ENCODE results near the gene SMC5.
"Not testable (repeated sequence)": the region's sequence is repeated elsewhere in the genome, so short reads cannot be mapped to it uniquely, and the experiment has no call there.

The SMC5 gene

DNA sequence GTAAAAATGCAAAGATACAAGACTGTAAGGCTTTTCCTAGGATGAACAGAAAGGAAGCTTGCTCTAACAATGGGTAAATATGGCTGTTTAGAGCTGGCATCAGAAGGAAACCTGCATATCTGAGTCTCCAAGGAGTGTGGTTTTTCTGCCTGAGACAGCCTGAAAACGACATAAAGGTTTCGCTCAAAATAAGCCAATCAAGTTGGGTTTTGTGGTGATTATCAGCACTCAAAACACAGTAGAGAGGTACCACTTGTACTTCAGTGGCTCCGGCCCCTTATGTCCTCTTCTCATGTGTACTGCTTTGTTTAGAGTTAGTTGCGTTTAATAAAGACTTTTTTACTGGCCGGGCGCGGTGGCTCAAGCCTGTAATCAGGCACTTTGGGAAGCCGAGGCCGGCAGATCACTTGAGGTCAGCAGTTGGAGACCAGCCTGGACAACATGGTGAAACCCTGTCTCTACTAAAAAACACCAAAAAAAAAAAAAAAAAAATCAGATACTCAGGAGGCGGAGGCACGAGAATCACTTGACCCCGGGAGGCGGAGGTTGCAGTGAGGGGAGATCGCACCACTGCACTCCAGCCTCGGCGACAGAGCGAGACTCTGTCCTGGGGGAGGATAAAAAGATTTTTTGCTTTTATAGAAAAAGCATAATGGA lies 116.3 kb downstream of the SMC5 start:
- DNase-seq = no peak

DNA sequence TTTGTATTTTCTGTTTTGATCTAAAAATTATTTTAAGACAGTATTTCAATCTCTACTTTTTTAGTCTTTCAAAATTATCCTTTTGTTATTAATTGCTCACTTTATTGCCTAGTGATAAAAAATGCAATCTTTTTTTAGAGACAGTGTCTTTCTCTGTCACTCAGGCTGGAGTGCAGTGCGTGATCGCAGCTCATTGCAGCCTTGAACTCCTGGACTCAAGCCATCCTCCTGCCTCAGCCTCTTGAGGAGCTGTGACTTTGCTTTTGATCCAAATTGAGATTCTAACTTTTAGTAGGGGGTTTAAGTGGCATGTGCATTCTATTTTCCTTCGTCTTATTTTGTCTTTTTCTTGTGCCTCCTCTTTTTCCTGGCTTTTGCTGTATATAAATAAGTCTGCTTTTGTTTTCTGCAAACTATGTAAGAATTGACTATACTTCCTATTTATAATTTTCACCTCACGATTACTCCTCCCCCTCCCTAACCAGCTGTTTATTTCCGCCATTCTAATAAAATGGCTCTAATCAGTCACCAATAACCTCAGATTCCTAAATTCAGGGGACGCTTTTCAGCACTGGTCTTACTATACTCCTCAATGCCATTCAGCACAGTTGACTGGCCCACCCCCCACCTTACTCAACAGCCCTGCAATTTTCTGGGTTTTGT lies 123.4 kb downstream of the SMC5 start:
- DNase-seq = no peak

DNA sequence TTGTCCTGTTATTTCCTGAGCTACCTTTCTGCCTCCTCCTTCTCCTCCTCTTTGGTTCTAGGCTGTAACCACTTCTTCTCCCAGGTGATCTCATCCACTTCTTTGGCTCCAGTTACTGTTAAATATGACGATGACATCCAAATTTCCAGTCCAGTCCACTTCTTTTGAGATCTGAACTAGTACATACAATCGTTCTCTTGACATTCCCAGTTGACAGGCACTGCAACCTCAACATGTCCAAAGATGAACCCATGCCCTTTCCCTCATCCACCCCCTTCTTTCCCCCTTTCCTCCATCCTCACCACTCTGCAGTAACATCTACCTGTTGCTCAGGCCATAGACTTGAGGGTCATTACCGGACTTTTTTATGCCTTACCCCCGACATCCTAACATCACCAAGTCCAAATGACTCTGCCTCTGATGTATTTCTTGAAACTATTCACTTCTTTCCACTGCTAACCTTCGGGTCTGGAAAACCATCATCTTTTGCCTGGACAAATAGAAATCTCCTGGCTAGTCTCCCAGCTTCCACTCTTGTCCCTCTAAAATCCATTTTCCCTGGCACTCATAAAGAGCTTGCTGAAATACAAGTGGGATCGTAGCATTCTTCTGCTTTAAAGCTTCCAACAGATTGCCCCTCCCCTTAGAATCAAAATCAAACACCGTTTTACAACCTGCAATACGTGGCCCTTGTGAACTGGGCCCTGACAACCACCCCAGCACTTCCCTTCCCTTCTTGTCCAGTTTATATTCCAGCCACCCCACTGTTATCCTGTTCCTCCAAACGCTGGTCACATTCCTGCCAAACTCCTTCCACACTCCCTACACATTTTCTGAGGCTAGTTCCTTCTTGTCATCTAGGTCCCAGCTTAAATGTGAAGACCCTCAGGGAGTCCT lies 124.2 kb downstream of the SMC5 start:
- DNase-seq = no peak

DNA sequence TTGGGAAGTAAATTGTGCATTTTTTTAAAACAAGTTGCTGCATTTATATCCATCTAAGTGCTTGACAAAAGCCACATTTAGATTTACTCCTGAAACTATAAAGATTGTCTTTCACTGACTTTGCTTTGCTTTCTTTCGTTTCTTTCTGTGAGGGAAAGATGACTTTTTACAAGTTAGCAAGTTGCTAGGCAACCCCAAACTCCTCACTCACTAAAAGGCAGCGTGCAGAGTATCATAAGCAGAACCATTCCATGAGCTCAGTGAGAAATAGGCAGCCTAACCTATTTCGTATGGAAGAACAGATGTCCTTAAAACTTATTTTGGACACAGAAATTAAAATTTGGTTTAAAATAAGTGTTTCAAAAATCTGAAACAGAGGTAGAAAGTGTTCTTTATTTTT lies 126.6 kb downstream of the SMC5 start:
- no peak for DNase-seq

DNA sequence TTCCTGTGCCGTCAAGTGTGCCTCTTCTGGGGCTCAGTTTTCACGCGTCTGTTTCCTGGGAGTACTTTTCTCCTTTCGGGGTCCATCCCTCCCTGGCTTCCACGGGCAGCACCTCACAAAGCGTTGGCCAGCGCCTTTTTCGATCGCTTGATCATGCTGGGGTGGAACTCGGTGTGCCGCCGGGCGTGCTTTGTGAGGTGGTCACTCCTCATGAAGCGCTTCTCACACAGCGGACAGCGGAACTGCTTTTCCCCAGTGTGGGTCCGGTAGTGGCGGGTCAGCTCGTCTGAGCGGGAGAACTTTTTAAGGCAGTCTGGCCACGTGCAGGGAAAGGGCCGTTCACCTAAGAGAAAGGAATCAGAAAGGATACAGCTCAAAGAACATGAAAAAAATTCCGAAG lies 128.9 kb downstream of the SMC5 start:
- no peak for DNase-seq

DNA sequence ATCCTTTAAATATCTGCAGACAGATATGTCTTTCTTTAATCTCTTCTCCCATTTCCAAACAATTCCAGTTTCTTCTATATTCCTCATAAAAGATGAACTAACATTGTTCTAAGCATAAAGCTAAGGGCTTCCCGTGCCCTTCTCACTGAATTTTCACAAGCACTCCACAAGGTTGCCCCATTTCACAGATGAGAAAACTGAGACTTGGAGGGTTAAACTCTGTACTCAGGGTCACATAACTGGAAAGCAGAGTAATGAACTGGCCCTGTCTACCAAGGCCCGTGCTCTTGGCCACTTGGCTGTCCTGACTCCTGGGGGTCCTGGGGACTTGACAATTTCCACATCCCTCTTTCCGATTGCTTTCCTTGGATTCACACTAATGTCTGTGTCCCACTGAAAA lies 130.4 kb downstream of the SMC5 start:
- DNase-seq = no peak

DNA sequence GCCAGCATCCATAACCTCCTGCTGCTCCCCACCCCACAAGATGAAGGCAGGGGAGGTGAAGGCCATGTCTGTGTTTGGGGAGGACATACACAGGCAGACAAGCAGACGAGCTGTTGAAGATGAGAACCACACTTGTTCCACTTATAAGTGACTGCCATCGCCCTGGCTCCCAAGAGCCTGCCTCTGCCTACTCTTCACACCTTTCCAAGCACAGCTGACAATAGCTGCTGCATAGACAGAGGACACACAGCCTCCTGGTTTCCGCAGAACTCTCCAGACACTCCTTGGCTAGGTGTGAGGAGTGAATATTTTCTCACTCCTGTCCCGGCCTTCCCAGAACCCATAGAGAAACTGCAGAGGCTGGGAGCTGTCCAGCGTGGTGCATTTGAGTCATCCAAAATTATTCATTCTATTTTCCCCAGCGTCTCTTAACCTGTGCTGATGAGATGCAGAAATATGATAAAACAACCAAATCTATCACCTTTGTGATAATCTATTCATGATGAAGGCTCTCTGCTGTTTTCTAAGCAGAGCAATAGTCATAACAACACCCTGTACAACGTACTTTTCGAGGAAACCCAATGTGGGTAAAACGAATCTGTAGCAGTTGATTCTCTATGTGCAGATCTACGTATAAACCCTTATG lies 131.0 kb downstream of the SMC5 start:
- no peak for DNase-seq

DNA sequence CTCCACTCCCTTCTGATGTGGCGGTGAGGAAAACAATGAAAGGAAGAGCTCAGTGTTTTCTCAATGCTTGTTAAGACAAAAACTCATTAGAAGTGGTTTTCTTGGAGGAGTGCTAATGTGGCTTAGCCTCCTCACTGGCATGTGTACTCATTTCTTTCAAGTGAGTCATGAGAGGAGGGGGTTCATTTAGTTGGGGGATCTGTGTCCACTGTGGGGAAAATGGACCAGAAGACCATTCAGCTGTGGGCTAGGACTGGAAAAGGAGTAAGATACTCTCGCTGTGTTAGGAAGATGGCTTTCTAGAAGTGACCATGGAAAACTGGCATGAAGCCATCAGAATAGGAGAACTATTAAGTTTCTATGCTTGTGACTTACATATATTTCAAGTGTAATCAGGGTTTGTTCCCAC lies 132.2 kb downstream of the SMC5 start:
- no peak for DNase-seq

DNA sequence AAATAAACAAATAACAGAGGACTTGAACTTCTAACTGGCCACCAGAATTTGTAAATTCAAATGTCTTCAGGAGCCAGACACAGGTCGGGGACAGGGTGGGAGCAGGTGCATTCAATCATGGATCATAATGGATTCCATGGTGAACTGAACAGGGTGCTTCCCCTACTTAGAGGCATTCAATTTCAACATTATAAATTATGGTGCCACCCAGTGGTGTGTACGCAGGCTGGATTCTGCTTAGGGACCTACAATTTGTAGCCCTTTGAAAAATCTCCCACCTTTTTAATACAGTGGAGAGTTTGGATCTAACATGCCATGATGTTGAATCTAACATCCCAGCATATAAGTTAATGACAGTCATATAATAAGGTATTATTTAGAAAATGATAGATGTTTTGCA lies 133.4 kb downstream of the SMC5 start:
- DNase-seq = no peak

DNA sequence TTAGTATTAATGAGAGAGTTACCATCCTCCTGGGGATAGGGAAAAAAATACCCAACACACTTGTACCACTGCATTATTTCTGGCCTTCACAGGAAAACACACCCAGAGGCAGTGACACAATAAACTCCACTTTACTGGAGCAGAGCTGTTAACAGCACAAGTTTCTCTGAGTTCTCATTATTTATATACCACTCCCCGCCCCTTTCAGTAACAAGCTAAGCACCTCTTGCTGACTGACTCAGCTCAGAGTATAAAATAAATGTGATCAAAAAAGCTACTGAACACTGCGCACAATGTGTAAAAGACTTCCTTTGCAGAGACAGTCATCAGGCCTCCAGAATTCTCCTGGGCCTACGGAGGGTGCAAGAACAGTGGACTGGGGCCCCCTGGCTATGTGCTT lies 134.1 kb downstream of the SMC5 start:
- no peak for DNase-seq

DNA sequence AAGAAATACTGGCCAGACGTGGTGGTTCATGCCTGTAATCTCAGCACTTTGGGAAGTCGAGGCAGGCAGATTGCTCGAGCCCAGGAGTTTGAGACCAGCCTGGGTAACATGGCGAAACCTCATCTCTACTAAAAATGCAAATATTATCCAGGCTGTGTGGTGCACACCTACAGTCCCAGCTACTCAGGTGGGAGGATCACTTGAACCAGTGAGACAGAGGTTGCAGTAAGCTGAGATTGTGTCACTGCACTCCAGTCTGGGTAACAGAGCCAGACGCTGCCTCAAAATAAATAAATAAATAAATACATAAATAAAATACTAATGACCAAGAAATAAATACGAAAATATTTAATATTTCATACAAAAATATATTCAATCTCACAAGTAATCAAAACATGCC lies 136.9 kb downstream of the SMC5 start:
- DNase-seq = no peak

DNA sequence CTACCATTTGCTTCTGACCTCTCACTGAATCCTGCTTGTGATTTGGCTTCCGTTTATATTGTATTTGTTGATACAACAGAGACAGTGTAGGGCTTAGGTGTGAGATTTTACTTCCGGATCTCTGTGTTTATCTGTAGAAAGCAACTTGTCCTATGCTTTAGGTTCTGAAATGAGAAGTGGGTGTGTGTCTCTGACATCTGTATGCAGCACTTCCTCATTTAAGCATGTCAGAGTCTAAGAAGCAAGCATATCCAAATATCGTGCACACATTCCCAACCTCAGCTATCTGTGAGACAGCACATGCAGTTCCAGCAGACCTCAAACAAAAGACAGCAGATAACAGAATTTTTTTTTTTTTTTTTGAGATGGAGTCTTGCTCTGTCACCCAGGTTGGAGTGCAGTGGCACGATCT lies 139.4 kb downstream of the SMC5 start:
- no peak for DNase-seq

DNA sequence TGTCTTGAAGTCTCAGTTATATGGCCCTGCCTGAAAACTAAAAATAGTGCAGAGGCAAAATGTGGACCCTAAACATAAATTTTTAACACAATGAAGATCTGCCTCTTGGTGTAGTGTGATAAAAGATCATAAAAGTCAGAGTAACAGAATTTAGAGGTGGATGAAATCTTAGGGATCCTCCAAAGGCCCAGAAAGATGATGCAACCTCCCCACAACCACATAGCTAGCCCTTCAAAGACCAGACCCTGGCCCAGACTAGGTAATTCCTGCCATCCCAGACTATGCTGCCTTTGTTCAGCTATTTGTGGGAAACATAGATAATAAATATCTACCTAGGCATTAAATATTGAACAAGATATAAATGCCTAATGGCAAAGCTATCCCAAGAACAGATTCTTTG lies 140.4 kb downstream of the SMC5 start:
- DNase-seq = no peak

DNA sequence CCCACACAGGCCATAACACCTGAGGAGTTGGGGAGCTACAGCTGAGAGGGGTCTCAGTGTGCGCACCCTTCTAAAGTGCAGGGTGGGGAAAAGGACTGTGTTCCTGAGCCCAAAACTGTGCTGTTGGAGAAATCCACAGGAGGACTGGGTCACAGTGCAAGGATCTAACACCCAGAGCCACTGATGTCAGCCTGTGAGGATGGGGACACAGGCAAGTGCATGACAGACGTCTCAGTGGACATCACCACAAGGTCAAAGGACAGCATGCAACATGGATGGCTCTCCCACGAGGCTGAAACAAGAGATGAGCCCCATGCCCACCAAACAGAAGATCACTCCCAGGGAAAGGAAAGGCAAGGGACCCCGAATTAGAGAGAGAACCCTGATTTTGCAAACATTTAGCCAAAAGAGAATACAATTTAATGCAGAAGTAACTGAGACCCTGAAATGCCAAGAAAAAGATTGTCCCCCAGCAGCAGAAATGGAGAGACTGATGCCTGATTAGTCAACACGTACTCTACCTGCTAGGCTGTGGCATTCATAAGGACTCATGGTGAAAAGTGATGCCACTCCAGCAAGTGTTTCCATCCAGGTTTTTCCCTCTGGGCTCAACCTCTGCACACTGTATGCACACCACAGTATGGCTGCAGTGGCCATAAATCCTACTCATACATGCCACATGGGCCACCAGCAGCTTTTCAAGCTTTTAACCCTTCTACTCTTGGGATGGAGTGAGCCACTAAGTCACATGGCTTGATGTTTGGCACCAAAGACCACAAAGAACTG lies 141.5 kb downstream of the SMC5 start:
- DNase-seq = no peak

DNA sequence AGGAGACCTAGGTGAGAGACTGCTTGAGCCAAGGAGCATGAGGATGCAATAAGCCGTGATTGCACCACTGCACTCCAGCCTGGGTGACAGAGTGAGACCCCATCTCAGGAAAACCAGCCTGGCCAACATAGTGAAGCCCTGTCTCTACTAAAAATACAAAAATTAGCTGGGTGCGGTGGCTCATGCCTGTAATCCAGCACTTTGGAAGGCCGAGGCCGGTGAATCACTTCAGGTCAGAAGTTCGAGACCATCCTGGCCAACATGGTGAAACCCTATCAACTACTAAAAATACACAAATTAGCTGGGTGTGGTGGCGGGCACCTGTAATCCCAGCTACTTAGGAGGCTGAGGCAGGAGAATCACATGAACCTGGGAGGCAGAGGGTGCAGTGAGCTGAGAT lies 142.5 kb downstream of the SMC5 start:
- DNase-seq = not testable (repeated sequence)

DNA sequence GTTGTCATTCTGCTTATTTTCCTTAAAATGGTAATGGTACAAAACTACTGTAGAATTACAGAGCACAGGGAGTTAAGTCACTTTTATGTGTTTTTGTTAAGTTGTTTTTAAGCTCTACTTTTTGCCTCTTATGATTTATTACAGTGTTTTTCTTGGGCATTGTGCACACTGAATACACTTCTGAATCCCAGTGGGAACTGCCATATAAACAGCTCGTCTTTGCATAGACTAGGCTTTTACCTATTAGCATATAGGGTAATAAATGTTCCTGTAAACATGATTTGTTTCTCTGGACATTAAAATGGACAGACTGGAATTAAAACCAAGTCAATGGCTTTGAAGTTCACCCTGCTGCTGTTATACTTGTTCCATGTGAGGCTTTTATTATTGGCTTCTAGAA lies 143.4 kb downstream of the SMC5 start:
- DNase-seq = no peak

DNA sequence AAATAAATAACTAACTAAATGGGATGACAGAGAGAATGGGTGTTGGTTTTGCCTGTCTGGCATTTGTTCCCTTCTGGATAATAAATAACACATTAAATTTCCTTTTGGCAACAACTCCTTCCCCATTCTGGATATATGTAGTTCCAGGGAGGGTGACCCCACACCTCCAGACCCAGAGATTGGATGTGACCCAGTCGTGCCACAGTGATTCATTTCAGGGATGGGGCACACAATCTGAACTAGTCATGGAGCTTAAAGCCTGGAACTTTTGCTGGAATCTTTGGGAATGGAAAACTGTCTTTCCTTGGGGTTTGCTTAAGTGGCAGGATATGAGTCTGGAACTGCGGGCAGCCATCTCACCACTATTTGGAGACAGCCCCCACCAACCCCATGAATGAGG lies 144.4 kb downstream of the SMC5 start:
- no peak for DNase-seq

DNA sequence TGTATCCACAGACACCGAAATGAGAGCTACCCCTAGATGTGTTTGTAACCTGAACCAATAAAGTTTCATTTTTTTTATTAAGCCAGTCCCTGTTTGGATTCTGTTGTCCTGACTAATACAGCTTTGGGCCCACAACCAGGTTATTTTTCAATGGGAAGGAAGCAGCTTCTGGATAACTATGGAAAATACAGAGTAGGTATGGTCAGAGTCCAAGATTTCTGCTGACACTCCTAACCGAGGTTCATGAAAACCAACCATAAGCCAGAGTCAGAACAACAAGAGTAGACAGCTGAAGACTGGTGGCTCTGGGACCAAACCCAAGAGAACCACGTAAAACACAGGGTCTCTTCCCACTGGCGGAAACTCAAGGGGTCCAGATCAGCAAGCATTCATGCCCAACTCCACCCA lies 144.8 kb downstream of the SMC5 start:
- no peak for DNase-seq

DNA sequence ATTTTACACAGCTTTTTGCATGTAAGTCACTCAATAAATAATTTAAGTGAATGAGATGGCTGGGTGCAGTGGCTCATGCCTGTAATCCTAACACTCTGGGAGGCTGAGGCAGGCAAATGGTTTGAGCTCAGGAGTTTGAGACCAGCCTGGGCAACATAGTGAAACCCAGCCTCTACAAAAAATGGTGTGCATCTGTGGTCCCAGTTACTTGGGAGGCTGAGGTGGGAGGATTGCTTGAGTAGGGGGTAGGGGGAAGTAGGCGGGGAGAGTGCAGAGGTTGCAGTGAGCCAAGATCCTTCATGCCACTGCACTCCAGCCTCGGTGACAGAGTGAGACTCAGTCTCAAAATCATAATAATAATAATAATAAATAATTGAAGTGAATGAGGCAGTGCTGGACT lies 145.5 kb downstream of the SMC5 start:
- DNase-seq = no peak

Data from T-helper 9 cell (primary cell).